Esophagus (tissue), 2 donors: Measurements from ENCODE around the gene STYXL2. TPM values are rescaled to one million over a fixed set of nuclear protein-coding genes. Genes with fewer than 3 reads are reported as not detected.

Experiments
- H3K27ac ChIP-seq, 2 donors: one replicate each; pipeline ENCODE4 v1.5.1; 2013; ENCODE audit warnings: low read depth in 2 of 2, mild to moderate bottlenecking in 2 of 2, inconsistent platforms in 1 of 2, low read length in 1 of 2, moderate library complexity in 1 of 2
- H3K27me3 ChIP-seq, 2 donors: one replicate each; pipeline ENCODE4 v1.6.1; 2013; ENCODE audit warnings: low read length in 2 of 2, control low read depth in 1 of 2, mild to moderate bottlenecking in 1 of 2; ENCODE audit not compliant: insufficient read depth in 2 of 2, control insufficient read depth in 1 of 2
- H3K36me3 ChIP-seq, 2 donors: one replicate each; pipeline ENCODE4 v1.6.1; 2013; ENCODE audit warnings: low read length in 1 of 2; ENCODE audit not compliant: control insufficient read depth in 2 of 2, insufficient read depth in 2 of 2
- H3K4me1 ChIP-seq, 2 donors: one replicate each; pipeline ENCODE4 v1.6.1; 2013; ENCODE audit warnings: low read length in 1 of 2; ENCODE audit not compliant: control insufficient read depth in 2 of 2, insufficient read depth in 2 of 2
- H3K4me3 ChIP-seq, 2 donors: one replicate each; pipeline ENCODE4 v1.5.1; 2013; ENCODE audit warnings: low read length in 2 of 2, mild to moderate bottlenecking in 2 of 2, low read depth in 1 of 2, moderate library complexity in 1 of 2
- H3K9me3 ChIP-seq, 2 donors: one replicate each; pipeline ENCODE4 v1.6.1; 2013; ENCODE audit warnings: mild to moderate bottlenecking in 2 of 2, low read depth in 1 of 2, low read length in 1 of 2, moderate library complexity in 1 of 2; ENCODE audit not compliant: control insufficient read depth in 2 of 2, insufficient read depth in 1 of 2
- WGBS, 2 donors: extraction: QIAGEN DNeasy Blood & Tissue Kit; methylation state at CpG; one replicate each; pipeline ENCODE4 v1.1.7; 2013; 5-methylcytosine and 5-hydroxymethylcytosine counted together
- polyA plus RNA-seq, 2 donors: library from polyadenylated mRNA; stranded (reverse); fragments of 200-250 nt; gene quantifications; one replicate each; pipeline ENCODE4 v1.2.3, GENCODE V29; 2013
- donor health status: healthy with polysubstance abuse.
- donor health status: Bipolar disorder and iron deficiency.

Gene STYXL2
- polyA plus RNA-seq, 2 donors: 0.01 to 0.04 TPM

DNA sequence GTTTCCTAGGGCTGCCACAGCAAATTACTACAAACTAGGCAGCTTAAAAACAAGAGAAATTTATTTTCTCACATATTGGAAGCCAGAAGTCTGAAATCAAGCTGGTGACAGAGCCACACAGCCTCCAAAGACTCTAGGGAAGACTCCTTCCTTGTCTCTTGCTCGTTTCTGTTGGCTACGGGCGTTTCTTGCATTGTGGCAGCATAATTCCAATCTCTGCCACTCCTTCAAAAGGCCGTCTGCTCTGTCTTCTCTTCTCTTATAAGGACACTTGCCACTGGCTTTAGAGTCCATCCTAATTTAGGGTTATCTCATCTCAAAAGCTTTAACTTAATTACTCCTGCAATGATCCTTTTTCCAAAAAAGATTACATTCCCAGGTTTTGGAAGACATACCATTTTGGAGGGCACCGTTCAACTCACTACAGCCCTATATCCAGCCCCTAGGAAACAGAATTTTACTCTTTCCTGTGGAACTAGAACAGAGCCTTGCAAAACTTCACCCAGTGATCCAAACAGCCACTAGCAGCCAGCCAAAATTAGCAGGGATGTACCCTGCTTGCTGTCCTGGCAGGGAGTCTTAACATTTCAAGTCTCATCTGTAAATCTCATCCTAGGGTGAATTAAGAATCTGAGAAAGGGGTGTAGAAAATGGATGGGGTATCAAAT, 9.2 kb downstream of the STYXL2 start:
- Histone ChIP-seq H3K27ac (no peak overlapping the region), H3K9me3 (no peaks in the 10 kb centered on the region), H3K36me3 (no peaks in the 10 kb centered on the region), H3K4me1 (no peaks in the 10 kb centered on the region), H3K27me3 (no peaks in the 10 kb centered on the region), H3K4me3 (no peak overlapping the region)
- 73 to 76% methylated on average over 5 of the region's 5 CpGs for WGBS, 2 donors

DNA sequence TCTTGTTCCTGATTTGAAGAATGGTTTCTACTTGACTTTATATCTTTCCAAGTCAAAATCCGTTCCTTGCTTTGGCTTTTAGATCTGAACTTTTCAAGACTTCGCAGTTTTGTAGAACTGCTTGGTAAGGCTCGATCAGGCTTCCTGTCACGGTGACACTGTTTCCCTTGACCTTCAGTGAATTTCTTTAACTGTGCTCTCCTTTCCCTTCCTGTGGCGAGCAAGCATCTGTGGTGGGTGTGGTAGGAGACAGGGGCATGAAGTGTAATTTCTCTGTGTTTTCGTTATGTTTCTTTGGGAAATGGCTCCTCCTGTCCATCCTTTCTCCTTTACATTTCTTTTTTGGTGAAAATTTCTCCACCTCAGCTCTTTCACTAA, 10.4 kb downstream of the STYXL2 start:
- Histone ChIP-seq H3K9me3 (no peaks in the 10 kb centered on the region), H3K4me3 (no peak overlapping the region), H3K4me1 (peaks cover 0 to 3% of the 10 kb centered on the region in 2 donors), H3K27me3 (no peaks in the 10 kb centered on the region), H3K27ac (no peak overlapping the region), H3K36me3 (no peaks in the 10 kb centered on the region)
- WGBS, 2 donors: 70 to 71% methylated on average over 6 of the region's 6 CpGs

DNA sequence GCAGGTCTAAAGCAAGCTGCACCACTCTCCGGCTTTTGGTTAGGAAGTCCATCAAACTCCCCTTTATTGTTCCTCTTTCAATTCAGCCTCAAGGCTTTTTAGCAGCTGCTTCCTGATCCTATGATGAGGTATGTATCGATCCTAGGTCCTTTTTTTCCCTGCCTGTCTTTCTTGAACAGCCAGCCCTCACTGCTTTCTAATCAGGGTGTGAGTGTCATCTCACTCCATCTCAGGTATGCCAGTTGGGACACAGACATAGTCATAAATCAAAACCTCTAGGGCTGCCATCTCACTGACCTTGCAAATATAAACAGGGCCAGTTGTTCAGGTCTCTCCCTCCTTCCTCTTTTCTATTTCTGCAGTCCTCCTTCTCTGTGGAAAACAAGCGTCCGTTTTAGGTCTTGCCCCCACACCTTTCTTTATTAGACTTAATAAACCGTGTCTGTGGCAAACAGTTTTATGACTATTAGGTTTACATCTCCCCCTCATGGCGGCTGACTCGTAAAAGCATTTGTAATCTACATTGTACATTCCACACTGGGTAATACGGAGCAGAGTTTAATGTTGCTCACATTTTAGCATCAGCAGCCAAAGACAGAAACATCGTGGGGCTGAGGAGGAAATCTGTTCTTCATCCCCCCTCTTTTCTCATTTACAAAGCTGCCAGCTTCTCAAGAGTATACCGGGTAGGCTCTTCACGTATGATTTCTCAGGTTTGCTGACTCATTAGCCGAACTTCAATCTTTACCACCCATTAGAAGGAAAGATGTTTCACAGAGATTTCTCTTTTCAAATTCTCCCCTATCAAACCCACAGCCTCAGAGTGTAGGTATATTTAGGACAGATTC, 11.6 kb downstream of the STYXL2 start:
- no peaks in the 10 kb centered on the region for H3K27me3 ChIP-seq
- H3K4me1 ChIP-seq: peaks cover 0 to 5% of the 10 kb centered on the region in 2 donors
- no peak overlapping the region for H3K4me3 ChIP-seq
- H3K36me3 ChIP-seq: no peaks in the 10 kb centered on the region
- 52 to 54% methylated on average over 12 of the region's 12 CpGs for WGBS, 2 donors
- H3K27ac ChIP-seq: no peak overlapping the region
- H3K9me3 ChIP-seq: no peaks in the 10 kb centered on the region

DNA sequence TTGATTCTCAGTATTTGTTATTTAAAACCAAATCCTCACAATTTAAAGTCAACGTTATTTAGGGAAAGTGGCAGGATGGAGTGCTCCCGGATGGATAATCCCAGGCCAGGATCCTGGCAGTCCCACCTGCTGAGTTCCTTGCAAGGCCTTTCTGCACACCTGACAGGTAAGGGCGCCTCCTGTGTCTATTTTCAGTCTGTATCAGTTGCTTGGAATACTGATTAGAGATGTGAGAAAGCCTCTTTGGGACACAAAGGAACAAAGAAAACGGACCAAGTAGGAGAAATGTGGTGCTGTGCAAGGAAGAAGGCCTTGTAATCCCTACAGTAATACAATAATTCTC, 12.2 kb downstream of the STYXL2 start:
- H3K27me3 ChIP-seq: no peaks in the 10 kb centered on the region
- no peak overlapping the region for H3K4me3 ChIP-seq
- no peaks in the 10 kb centered on the region for H3K9me3 ChIP-seq
- no peaks in the 10 kb centered on the region for H3K36me3 ChIP-seq
- H3K27ac ChIP-seq: no peak overlapping the region
- WGBS, 2 donors: 72 to 76% methylated on average over 4 of the region's 4 CpGs
- peaks cover 0 to 5% of the 10 kb centered on the region in 2 donors for H3K4me1 ChIP-seq

DNA sequence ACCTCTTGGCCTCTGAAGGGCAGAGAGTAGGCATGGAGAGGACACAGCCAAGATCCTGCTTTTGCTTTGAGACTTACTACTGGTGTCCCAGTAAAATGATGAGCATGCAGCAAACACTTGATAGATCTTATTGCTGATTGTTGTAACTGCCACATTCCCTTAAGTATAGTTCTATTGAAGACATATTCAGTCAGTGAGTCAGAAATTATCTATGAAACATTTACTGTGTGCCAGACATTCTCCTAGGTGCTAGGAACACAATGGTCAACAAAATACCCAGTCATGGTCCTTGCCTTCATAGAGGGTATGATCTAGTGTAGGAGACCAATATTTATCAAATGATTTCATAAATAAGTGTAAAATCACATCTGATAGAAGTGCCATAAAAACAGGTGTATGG, 13.6 kb downstream of the STYXL2 start:
- Histone ChIP-seq H3K36me3 (no peaks in the 10 kb centered on the region), H3K27me3 (no peaks in the 10 kb centered on the region), H3K4me1 (peaks cover 0 to 5% of the 10 kb centered on the region in 2 donors), H3K27ac (no peak overlapping the region), H3K9me3 (no peaks in the 10 kb centered on the region), H3K4me3 (no peak overlapping the region)

DNA sequence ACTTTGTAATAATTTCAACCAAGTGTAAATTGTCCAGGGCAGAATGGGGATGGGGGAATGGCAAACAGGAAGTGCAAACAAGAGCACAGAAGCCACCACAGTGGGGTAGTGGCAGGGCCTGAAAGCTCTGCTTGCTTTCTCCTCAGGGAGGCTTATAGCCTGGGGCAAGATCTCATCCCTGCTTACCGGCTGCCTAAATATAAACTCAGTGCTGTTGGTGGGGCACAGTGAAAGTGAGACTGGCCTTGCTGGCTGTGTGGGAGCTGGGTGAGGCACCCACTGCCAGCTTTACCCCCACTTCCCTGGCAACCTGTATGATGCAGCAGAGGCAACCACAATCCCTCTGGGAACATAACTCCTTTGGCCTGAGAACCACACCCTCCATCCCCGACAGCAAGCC, 15.2 kb downstream of the STYXL2 start:
- Histone ChIP-seq H3K27ac (no peak overlapping the region), H3K27me3 (no peaks in the 10 kb centered on the region), H3K4me1 (peaks cover 0 to 5% of the 10 kb centered on the region in 2 donors), H3K9me3 (no peaks in the 10 kb centered on the region), H3K4me3 (no peak overlapping the region), H3K36me3 (no peaks in the 10 kb centered on the region)
- WGBS, 2 donors: 35 to 41% methylated on average over 2 of the region's 2 CpGs

DNA sequence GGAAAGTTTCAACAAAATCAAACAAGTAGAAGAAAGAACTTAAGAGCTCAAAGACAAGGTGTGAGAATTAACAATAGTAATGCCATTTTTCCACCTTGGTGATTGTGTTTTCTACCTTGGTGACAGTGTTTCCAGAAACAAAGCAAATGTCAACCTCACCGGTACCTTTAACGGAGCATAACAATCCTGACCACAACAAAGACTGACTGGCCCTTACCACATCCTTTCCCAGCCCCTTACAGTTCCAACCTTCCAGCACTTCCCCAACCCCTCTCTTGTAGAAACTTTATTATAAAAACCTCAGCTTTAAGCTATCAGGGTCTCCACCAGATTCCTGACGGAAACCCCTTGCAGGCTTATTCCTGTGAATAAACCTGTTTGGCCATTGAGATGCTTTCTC, 16.7 kb downstream of the STYXL2 start:
- H3K4me1 ChIP-seq: peaks cover 0 to 5% of the 10 kb centered on the region in 2 donors
- H3K27me3 ChIP-seq: no peaks in the 10 kb centered on the region
- no peaks in the 10 kb centered on the region for H3K36me3 ChIP-seq
- no peaks in the 10 kb centered on the region for H3K9me3 ChIP-seq
- no peak overlapping the region for H3K4me3 ChIP-seq
- WGBS, 2 donors: 78 to 83% methylated on average over 3 of the region's 3 CpGs
- H3K27ac ChIP-seq: no peak overlapping the region

DNA sequence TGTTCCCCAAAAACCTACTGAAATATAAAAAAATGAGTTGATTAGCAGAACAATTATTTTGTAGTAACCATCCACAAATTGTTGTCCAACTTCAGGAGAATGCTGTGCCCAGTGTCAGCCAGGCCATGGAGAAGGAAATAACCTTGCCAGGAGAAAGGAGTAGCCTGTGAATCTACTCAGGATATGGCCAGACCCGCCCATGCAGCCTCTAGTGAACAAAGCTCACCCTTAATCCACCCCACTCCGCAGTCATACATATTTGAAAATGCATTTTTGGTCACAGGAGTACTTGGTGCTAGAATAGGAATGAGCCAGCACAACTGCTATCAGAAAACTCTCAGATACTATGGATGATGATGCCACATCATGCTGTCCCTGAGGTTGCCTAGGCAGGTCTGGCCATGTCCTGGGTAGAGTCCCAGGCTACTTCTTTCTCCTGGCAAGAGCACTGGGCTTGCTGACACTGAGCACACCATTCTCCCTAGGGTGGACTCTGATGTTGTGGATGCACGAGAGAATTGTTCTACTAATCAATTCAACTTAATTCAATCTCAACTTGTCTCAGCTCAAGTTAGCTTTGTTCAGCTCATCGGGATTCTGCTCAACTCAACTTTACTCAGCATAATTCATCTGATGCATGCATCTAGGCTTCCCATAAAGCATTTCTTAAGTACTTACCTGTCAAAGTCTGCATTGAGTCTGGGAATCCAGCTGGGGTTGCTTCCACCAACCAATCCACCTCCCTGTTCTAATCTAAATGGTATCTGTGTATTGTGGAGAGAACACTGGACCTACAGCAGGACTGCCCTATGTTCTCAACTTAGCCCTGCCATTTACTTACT, 18.2 kb downstream of the STYXL2 start:
- no peaks in the 10 kb centered on the region for H3K9me3 ChIP-seq
- peaks cover 0 to 5% of the 10 kb centered on the region in 2 donors for H3K4me1 ChIP-seq
- WGBS, 2 donors: 70 to 72% methylated on average over 4 of the region's 4 CpGs
- no peak overlapping the region for H3K27ac ChIP-seq
- H3K27me3 ChIP-seq: no peaks in the 10 kb centered on the region
- H3K36me3 ChIP-seq: no peaks in the 10 kb centered on the region
- no peak overlapping the region for H3K4me3 ChIP-seq

DNA sequence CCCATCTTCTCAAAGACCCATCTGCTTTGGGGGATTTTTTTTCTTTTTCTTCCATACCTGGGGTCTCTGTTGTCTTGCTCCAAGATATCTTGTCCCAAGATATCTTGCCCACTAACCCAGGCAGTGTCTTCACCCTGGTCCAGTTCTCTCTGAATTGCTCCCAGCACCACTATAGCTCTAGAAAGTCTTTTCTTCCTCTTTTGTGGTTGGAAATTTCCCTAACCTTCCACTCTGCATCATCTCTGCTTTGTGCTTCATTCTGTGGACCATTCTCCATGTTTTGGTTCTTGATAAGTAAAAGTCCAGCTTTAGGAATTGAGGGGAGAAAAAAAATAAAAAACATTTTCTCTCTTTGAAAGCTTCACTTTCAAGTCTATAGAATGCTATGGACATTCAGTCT, 20.9 kb downstream of the STYXL2 start:
- no peaks in the 10 kb centered on the region for H3K9me3 ChIP-seq
- no peak overlapping the region for H3K4me3 ChIP-seq
- H3K27ac ChIP-seq: no peak overlapping the region
- H3K4me1 ChIP-seq: no peaks in the 10 kb centered on the region
- no peaks in the 10 kb centered on the region for H3K27me3 ChIP-seq
- no peaks in the 10 kb centered on the region for H3K36me3 ChIP-seq
